Central memory CD4-positive, alpha-beta T cell (primary cell): ENCODE data around the gene PPP3R1.
"Not testable (repeated sequence)": the region's sequence is repeated elsewhere in the genome, so short reads cannot be mapped to it uniquely, and the experiment has no call there.

ENCODE experiments used
- DNase-seq: peaks from one replicate; pipeline ENCODE4 v3.0.0; 2022

The PPP3R1 gene

GRCh38 chr2:68185541-68186164, 66.7 kb downstream of the PPP3R1 start:
- peak; percentile 40 for DNase-seq

DNA sequence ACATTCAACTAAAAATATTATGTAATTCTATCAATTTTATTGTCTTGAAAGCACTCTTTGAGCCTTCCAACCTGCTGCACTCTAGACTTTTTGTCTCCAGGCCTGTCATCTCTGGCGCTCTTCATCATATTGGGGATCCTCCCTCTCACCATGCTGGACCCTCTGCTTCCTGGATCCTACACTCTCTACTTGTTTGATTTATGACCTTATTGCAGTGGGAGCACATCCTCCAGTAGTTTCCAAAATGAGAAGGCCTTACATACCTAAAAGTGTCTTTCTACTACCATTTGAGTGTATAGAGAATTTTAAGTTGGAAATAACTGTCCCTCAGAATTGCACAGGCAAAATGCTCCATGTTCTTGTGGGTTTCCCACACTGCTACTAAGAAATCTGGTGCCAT, 69.4 kb downstream of the PPP3R1 start:
- no peak for DNase-seq

DNA sequence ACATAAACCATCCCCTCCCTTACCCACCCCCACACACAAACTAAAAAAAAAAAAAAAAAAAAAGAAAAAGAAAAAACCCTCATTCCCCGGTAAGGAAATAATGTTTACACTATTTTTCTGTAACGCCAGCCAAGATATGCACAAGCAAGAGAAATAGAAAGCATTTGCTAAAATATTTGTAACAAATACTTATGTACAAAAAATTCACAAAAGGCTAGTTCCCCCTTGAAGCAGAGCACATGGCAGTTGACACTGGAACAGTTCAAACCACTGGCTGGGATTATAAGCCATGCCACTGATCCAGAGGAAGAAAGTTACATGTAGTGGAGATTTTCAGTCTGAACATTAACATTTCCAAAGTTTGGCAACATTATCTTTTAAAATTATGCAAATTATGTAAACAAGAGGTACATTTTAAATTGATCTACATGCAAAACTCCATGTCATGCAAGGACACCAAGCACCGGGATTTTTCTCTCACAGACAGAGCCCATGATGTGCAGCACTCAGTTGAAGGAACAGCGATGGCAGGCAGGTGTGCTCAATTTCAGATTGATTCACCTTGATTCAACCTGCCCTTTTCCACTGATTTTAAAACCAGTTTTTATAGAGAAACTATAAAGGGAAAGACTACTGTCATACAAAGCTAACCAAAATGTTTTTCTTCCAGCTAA, 73.2 kb downstream of the PPP3R1 start:
- DNase-seq = no peak

DNA sequence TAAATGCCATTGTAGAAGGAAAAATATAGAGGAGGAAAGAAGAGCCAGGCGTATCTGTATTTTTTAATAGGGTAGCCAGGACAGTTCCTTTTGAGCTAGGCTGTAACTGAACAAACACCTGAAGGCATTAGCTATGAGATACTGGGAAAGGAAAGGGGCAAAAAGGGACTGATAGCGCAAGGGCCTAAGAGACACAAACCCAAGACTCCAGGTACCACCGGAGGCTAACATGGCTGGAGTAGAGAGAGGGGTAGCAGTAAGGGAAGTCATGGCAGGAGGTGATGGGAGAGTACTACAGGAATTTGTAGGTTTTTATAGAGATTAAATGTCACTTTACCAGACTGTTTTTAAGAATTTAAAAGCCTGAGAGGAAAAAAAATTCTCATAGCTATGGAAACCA, 73.9 kb downstream of the PPP3R1 start:
- no peak for DNase-seq

- DNase-seq = no peak
Observed at GRCh38 chr2:68177541-68177940, 74.8 kb downstream of the PPP3R1 start.

- no peak for DNase-seq
Observed at GRCh38 chr2:68176657-68177056, 75.7 kb downstream of the PPP3R1 start.

DNA sequence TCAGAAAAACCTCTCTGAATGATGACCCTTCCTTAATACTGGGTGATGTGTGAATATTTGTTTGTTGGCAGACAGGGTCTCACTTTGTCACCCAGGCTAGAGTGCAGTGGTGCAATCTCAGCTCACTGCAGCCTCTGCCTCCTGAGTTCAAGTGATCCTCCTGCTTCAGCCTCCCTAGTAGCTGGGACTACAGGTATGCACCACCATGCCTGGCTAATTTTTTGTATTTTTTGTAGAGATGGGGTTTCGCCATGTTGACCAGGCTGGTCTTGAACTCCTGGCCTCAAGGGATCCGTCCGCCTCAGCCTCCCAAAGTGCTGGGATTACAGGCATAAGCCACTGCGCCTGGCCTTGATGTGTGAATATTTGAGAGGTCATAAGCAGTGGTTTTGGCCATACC, 77.1 kb downstream of the PPP3R1 start:
- not testable (repeated sequence) for DNase-seq

DNA sequence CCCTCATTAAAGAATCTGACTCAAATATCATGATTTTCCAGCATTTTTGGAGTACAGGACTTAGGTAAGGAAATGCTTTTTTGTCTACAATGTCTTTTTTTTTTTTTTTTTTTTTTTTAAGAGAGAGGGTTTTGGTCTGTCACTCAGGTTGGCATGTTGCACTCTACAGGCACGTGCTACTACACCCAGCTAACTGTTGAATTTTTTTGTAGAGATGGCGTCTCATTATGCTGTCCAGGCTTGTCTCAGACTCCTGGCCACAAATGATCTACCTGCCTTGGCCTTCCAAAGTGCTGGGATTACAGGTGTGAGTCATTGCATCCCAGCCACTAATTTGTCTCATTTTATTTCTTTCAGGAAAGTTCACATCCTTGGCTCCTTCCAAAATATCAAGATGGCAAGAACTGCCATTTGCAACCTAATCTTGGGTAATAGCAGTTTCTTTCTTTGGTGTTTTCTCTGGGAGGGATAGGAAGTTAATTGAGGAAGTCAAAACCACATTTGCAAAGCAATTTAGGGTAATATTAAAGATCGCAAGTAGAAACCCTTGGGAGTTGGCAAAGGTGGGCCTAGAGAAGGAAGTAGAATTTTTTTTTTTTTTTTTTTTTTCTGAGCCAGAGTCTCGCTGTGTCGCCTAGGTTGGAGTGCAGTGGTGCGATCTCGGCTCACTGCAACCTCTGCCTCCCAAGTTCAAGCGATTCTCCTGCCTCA, 79.2 kb downstream of the PPP3R1 start:
- no peak for DNase-seq

DNA sequence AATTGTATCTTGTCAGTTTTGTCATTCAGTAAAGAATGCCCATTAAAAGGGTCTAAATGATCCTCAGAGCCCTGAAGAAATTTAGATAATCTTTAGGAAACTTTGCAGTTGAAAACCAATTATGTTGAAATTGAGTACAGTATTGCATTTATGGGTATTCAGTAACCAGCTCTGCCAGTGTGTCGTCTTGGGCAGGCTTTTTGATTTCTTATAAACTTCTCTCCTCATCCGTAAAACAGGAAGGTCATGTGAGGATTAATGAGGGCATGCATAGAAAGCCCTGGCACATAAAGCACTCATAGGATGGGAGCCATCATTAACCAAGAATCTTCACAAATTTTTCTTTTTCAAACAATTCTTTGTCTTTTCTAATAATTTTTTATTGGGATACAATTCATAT, 79.8 kb downstream of the PPP3R1 start:
- DNase-seq = no peak

GRCh38 chr2:68171684-68172083, 80.6 kb downstream of the PPP3R1 start:
- no peak for DNase-seq

GRCh38 chr2:68171146-68171545, 81.2 kb downstream of the PPP3R1 start:
- DNase-seq = no peak

- no peak for DNase-seq
Observed at GRCh38 chr2:68169308-68169707, 83.0 kb downstream of the PPP3R1 start.

DNA sequence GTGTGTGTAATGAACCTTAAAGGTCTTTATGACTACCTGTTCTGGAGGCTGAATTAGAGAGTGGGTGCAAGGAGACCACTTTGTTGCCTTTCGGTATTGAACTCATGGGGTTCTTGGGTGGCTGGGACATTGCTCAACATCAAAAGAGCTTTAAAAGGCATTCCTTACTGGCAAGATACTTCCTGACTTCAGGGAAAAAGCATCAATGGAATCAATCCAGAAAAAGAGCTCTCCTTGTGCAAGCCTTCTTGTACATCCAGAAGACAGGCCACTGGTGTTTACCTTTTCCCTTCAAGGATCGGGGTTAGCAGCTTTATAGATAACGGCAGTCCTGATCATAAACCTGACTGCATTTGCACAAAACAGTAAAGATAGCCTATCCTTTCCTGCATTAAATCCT, 85.1 kb downstream of the PPP3R1 start:
- DNase-seq = no peak

- no peak for DNase-seq
Observed at GRCh38 chr2:68163641-68164040, 88.7 kb downstream of the PPP3R1 start.

DNA sequence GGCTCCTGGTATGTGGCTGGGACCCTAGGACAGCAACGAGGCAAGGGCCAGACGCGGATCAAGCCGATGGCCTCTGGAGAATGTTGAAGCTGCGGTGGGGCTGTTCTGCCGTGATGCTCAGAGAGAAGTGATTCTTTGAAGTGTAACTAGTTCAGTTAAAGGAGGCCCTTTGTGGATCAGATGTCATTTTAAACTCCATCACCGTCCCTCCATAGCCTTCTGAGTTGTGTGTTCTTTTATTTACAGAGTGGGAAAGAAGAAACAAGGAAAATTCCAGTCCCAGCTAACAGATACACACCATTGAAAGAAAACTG, 94.2 kb downstream of the PPP3R1 start:
- no peak for DNase-seq

GRCh38 chr2:68157402-68158133, 94.8 kb downstream of the PPP3R1 start, which contains the start of gene PNO1:
Gene PNO1, plus strand, starts transcription at chr2:68157888. Its CDS starts 47 bp downstream, at chr2:68157935.
- DNase-seq = peak; percentile 97

- DNase-seq = no peak
Observed at GRCh38 chr2:68157002-68157401, 95.3 kb downstream of the PPP3R1 start.

DNA sequence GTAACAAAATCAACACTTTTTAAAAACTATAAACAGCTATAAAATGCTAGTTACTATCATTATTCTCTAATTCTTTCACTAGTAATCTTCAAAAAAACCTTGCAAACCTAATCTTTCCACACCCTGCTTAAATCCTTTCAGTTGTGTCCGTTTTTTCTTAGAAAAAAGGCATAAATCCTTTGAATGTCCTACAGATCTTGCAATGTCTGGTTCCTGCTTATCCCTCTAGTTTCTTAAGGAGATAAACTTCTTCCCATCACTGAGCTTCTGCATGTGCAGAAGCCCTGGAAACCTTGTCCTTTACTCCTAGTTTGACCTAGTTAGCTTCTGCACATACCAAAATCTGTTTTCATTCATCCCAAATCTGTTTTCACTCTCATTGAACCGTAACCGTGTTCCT, 95.9 kb downstream of the PPP3R1 start:
- DNase-seq = no peak

GRCh38 chr2:68155618-68156017, 96.7 kb downstream of the PPP3R1 start:
- no peak for DNase-seq

DNA sequence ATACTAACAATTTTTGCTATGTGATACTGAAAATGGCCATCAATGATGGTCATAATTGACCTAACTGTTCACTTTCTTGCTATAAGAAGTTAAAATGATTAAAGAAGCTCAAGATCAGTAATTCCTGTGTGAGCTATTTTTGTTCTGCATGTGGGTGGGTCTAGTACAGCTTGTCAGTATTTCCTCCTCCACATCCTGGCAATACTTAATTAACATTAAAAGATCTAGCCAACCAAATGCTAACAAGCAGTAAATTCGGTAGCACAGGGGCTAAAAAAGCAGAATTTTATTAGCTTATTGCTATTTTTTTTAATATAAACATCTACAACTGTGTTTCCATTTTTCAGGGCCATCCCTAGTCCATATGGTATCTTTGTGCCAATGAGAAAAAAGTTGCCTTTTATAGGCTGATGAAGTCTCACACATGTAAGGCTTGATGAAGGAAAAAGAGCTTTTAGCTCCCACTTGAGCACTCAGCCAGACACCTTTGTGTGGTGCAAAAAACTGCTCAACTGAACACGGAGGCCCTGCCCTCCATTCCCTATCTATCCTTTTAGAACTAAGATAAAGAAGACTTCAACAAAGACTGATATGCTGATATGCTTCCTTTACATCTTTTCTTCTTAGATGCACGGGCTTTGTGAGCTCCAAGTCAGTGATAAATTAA, 99.5 kb downstream of the PPP3R1 start:
- no peak for DNase-seq

GRCh38 chr2:68151037-68151436, 101.3 kb downstream of the PPP3R1 start:
- no peak for DNase-seq

- DNase-seq = no peak
Observed at GRCh38 chr2:68141875-68142274, 110.5 kb downstream of the PPP3R1 start.
